Trophoblast cell (in vitro differentiated cells and primary cell): Measurements from ENCODE around the gene PSD4.
A peak's percentile ranks its signal among the peaks of the same experiment; 100 is the strongest.
"Not testable (repeated sequence)": the region's sequence is repeated elsewhere in the genome, so short reads cannot be mapped to it uniquely, and the experiment has no call there.

Source experiments
- DNase-seq, 2 donors: peaks; one replicate each; pipeline ENCODE4 v3.0.0-alpha.2; 2016
- H2AFZ ChIP-seq: 2 replicates; pipeline ENCODE4 v1.6.1; 2013; ENCODE audit warnings: low read length, moderate library complexity, mild to moderate bottlenecking; ENCODE audit not compliant: insufficient read depth, poor library complexity
- H2AK5ac ChIP-seq: 2 replicates; pipeline ENCODE4 v1.6.1; 2013; ENCODE audit warnings: mild to moderate bottlenecking, low read length
- H2BK120ac ChIP-seq: 2 replicates; pipeline ENCODE4 v1.6.1; 2013; ENCODE audit warnings: low read length, mild to moderate bottlenecking, moderate library complexity; ENCODE audit not compliant: insufficient read depth, poor library complexity
- H2BK12ac ChIP-seq: 2 replicates; pipeline ENCODE4 v1.6.1; 2013; ENCODE audit warnings: mild to moderate bottlenecking, low read length, moderate library complexity
- H2BK5ac ChIP-seq: 2 replicates; pipeline ENCODE4 v1.6.1; 2013; ENCODE audit warnings: low read length, low read depth, moderate library complexity, mild to moderate bottlenecking; ENCODE audit not compliant: poor library complexity
- H3K14ac ChIP-seq: 2 replicates; pipeline ENCODE4 v1.6.1; 2013; ENCODE audit warnings: mild to moderate bottlenecking, low read length
- H3K18ac ChIP-seq: 2 replicates; pipeline ENCODE4 v1.6.1; 2013; ENCODE audit warnings: mild to moderate bottlenecking, low read length
- H3K23ac ChIP-seq: 2 replicates; pipeline ENCODE4 v1.6.1; 2013; ENCODE audit warnings: low read length
- H3K27ac ChIP-seq: 2 replicates; pipeline ENCODE4 v1.5.1; 2013; ENCODE audit warnings: low read depth, mild to moderate bottlenecking, inconsistent platforms, low read length, moderate library complexity
- H3K27me3 ChIP-seq: 2 replicates; pipeline ENCODE4 v1.6.1; 2013; ENCODE audit warnings: inconsistent platforms, mild to moderate bottlenecking, low read length, moderate library complexity; ENCODE audit not compliant: insufficient read depth
- H3K36me3 ChIP-seq, 2 experiments: 1 replicate in 1 of 2; 2 replicates in 1 of 2; pipeline ENCODE4 v1.6.1; 2013; ENCODE audit warnings: low read length in 2 of 2, mild to moderate bottlenecking in 2 of 2, moderate library complexity in 1 of 2; ENCODE audit not compliant: insufficient read depth in 2 of 2, control insufficient read depth in 1 of 2
- H3K4ac ChIP-seq: 2 replicates; pipeline ENCODE4 v1.6.1; 2013; ENCODE audit warnings: low read depth, mild to moderate bottlenecking, low read length, moderate library complexity
- H3K4me1 ChIP-seq, 2 experiments: 1 replicate in 1 of 2; 2 replicates in 1 of 2; pipeline ENCODE4 v1.6.1; 2013; ENCODE audit warnings: low read length in 2 of 2, mild to moderate bottlenecking in 2 of 2, moderate library complexity in 1 of 2; ENCODE audit not compliant: insufficient read depth in 2 of 2, control insufficient read depth in 1 of 2
- H3K4me2 ChIP-seq: 2 replicates; pipeline ENCODE4 v1.6.1; 2013; ENCODE audit warnings: inconsistent platforms, mild to moderate bottlenecking, low read length, moderate library complexity
- H3K4me3 ChIP-seq: 2 replicates; pipeline ENCODE4 v1.5.1; 2013; ENCODE audit warnings: mild to moderate bottlenecking, low read depth, low read length, inconsistent platforms
- H3K79me1 ChIP-seq: one replicate; pipeline ENCODE4 v1.6.1; 2013; ENCODE audit warnings: low read length
- H3K79me2 ChIP-seq: 2 replicates; pipeline ENCODE4 v1.6.1; 2013; ENCODE audit warnings: low read length, mild to moderate bottlenecking; ENCODE audit not compliant: control insufficient read depth, insufficient read depth, poor library complexity
- H3K9ac ChIP-seq: 2 replicates; pipeline ENCODE4 v1.6.1; 2013; ENCODE audit warnings: mild to moderate bottlenecking, low read length
- H3K9me3 ChIP-seq: 2 replicates; pipeline ENCODE4 v1.6.1; 2013; ENCODE audit warnings: low read depth, mild to moderate bottlenecking, control low read depth, inconsistent platforms, low read length; ENCODE audit not compliant: insufficient read depth
- H4K12ac ChIP-seq: 2 replicates; pipeline ENCODE4 v1.6.1; 2013; ENCODE audit warnings: low read depth, mild to moderate bottlenecking, low read length, moderate library complexity
- H4K8ac ChIP-seq: 2 replicates; pipeline ENCODE4 v1.6.1; 2013; ENCODE audit warnings: low read depth, mild to moderate bottlenecking, low read length, moderate library complexity
- H4K91ac ChIP-seq: one replicate; pipeline ENCODE4 v1.6.1; 2013; ENCODE audit warnings: low read depth, mild to moderate bottlenecking, low read length, moderate library complexity
- WGBS: extraction: QIAGEN DNeasy Blood & Tissue Kit; methylation state at CpG from one replicate; pipeline ENCODE4 v1.1.7; 2013; ENCODE audit warnings: missing lambda C conversion rate; ENCODE audit not compliant: insufficient read length, insufficient coverage; ENCODE audit errors: extremely low coverage; 5-methylcytosine and 5-hydroxymethylcytosine counted together

PSD4 gene

GRCh38 chr2:113233593-113234550, 60.1 kb downstream of the PSD4 start:
- no peak overlapping the region for H2BK120ac ChIP-seq
- peak in 1 of 2 donors; percentile 18 for DNase-seq
- no peak overlapping the region for H3K27ac ChIP-seq
- no peak overlapping the region for H2AFZ ChIP-seq
- H2AK5ac ChIP-seq, result no peak overlapping the region
- H3K4me1 ChIP-seq, result peaks cover 0 to 2% of the 10 kb centered on the region in 2 experiments
- no peaks in the 10 kb centered on the region for H3K79me2 ChIP-seq
- H3K23ac ChIP-seq, result no peak overlapping the region
- no peaks in the 10 kb centered on the region for H3K79me1 ChIP-seq
- no peak overlapping the region for H3K14ac ChIP-seq
- no peak overlapping the region for H3K18ac ChIP-seq
- WGBS, result no CpG with 5 or more reads among the region's 9 CpGs
- H3K4ac ChIP-seq, result no peak overlapping the region
- H4K8ac ChIP-seq, result no peak overlapping the region
- no peak overlapping the region for H4K12ac ChIP-seq
- H3K4me2 ChIP-seq, result no peak overlapping the region
- no peak overlapping the region for H3K9ac ChIP-seq
- H3K9me3 ChIP-seq, result peaks cover 2% of the 10 kb centered on the region
- H2BK12ac ChIP-seq, result no peak overlapping the region
- no peak overlapping the region for H3K4me3 ChIP-seq
- no peaks in the 10 kb centered on the region for H3K36me3 ChIP-seq
- H2BK5ac ChIP-seq, result no peak overlapping the region
- no peaks in the 10 kb centered on the region for H3K27me3 ChIP-seq
- H4K91ac ChIP-seq, result no peak overlapping the region

- H3K27ac ChIP-seq, result no peak overlapping the region
- H4K8ac ChIP-seq, result no peak overlapping the region
- no peak overlapping the region for H3K9ac ChIP-seq
- no peaks in the 10 kb centered on the region for H3K79me1 ChIP-seq
- H3K4me3 ChIP-seq, result no peak overlapping the region
- H2BK120ac ChIP-seq, result no peak overlapping the region
- no peaks in the 10 kb centered on the region for H3K36me3 ChIP-seq
- H4K91ac ChIP-seq, result no peak overlapping the region
- DNase-seq, result no peak
- H3K18ac ChIP-seq, result no peak overlapping the region
- H3K79me2 ChIP-seq, result no peaks in the 10 kb centered on the region
- H3K27me3 ChIP-seq, result no peaks in the 10 kb centered on the region
- peaks cover 0 to 2% of the 10 kb centered on the region in 2 experiments for H3K4me1 ChIP-seq
- no peak overlapping the region for H3K23ac ChIP-seq
- H2BK5ac ChIP-seq, result no peak overlapping the region
- H2AFZ ChIP-seq, result no peak overlapping the region
- peaks cover 2% of the 10 kb centered on the region for H3K9me3 ChIP-seq
- H3K4me2 ChIP-seq, result no peak overlapping the region
- H4K12ac ChIP-seq, result no peak overlapping the region
- H3K4ac ChIP-seq, result no peak overlapping the region
- H2AK5ac ChIP-seq, result no peak overlapping the region
- H2BK12ac ChIP-seq, result no peak overlapping the region
- no CpG with 5 or more reads among the region's 16 CpGs for WGBS
- H3K14ac ChIP-seq, result no peak overlapping the region
Measured at GRCh38 chr2:113234721-113235346, 61.1 kb downstream of the PSD4 start.

GRCh38 chr2:113235347-113236226, 61.8 kb downstream of the PSD4 start:
- H2AK5ac ChIP-seq, H3K36me3 ChIP-seq, H4K8ac ChIP-seq, H3K9ac ChIP-seq, H3K79me1 ChIP-seq, H2BK12ac ChIP-seq, H3K79me2 ChIP-seq, H3K4me2 ChIP-seq, H4K12ac ChIP-seq, H2BK120ac ChIP-seq, H3K4me1 ChIP-seq, H3K4me3 ChIP-seq, H2BK5ac ChIP-seq, H3K4ac ChIP-seq, H3K14ac ChIP-seq, H3K18ac ChIP-seq, H3K9me3 ChIP-seq, H3K27ac ChIP-seq, H2AFZ ChIP-seq, H3K23ac ChIP-seq, H4K91ac ChIP-seq, H3K27me3 ChIP-seq: not testable (repeated sequence)
- DNase-seq, result peak; percentile 83 to 90
- WGBS, result no CpG with 5 or more reads among the region's 74 CpGs
